ENCODE measurements around the gene CACNA1F.

CACNA1F gene

DNA sequence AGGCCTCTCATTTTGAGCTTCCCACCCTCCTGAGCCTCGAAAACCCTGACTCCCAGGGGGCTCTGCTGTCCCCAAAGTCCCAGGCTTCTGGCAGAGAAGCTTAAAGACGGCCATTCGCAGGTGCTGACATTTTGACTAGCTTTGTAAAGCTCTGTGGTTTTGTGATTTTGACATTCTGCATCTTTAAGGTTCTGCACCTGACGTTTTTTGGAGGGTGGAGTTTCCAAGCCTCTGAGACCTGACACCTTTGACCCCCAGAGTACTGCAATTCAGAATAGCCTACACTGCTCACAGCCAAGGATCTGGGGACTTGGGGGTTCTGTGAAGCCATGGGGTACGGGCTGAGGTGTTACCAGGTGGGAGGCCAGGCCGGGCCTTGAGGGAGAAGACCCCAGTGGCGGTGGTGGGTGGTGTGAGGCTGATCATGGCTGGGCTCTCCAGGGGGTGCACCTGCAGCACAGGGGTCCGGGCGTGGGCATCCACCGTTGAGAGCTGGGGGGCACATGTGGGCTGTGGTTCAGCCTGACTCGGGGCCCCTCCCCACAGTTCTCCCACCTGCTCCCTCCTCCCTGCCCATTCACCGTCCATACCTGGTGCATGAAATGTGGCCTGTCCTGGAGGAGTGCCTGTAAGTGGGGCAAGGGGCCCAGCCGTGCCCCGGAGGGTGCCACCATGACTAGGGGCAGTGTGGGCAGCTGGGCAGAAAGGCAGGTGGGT is 24.1 kb upstream of the CACNA1F start:
- H3K27me3 ChIP-seq (replicated peaks; ENCODE audit: insufficient read depth, low read length): no peaks in the 10 kb centered on the region
- no peaks in the 10 kb centered on the region for H3K4me1 ChIP-seq (ENCODE audit: low read length)

DNA sequence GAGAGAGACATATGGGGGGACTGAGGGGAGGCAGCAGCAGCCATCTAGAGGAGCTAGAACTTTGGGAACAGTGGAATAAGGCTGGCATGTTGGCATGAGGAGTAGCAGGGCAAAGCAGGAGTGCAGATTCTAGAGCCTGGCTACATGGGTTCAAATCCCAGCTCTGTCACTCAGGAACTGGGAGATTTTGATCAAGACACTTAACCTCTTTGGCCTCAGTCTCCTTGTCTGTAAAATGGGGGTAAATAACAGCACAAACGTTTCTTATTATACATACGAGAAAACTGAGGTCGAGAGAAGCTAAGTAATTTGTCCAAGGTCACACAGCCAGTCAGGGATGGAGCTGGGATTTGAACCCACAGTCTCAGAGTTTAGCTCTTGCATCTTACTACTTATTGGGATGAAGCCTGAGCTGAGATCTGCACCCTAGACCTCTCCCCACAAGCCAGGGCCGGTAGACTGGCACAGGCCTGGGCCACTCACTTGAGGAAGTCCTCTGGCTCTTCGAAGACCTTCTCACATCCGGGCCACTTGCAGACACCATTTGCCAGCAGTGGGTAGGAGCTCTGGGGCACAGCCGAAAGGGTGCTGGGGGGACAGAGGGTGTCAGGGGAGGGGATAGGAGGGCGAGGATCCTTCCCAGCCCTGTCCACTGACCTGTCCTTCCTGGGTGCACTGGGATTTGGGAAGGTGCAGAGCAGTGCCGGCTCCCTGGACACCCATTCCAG is 23.3 kb upstream of the CACNA1F start:
- no peaks in the 10 kb centered on the region for H3K27me3 ChIP-seq (replicated peaks; ENCODE audit: insufficient read depth, low read length)
- no peaks in the 10 kb centered on the region for H3K79me2 ChIP-seq (ENCODE audit: low read length)
- H3K4me1 ChIP-seq (ENCODE audit: low read length): no peaks in the 10 kb centered on the region
- H2AFZ ChIP-seq (ENCODE audit: low read length): no peak overlapping the region
- no peak overlapping the region for H3K4me2 ChIP-seq (ENCODE audit: low read depth, low read length)
- H4K20me1 ChIP-seq (ENCODE audit: insufficient read depth, low read length): no peaks in the 10 kb centered on the region
- H3K9ac ChIP-seq (ENCODE audit: low read length): no peak overlapping the region
- no peaks in the 10 kb centered on the region for H3K36me3 ChIP-seq (replicated peaks; ENCODE audit: insufficient read depth, low read length)
- H3K4me3 ChIP-seq (ENCODE audit: low read length): no peak overlapping the region
- H3K9me3 ChIP-seq (replicated peaks; ENCODE audit: insufficient read depth, low read length): no peaks in the 10 kb centered on the region
- TF ChIP-seq EZH2phosphoT487 (IDR thresholded peaks at IDR 0.05; ENCODE audit: low read length) (no peak), EZH2 (optimal IDR thresholded peaks at IDR 0.05; ENCODE audit: low read depth, low read length) (no peak)
- TF ChIP-seq, protein P1, sequence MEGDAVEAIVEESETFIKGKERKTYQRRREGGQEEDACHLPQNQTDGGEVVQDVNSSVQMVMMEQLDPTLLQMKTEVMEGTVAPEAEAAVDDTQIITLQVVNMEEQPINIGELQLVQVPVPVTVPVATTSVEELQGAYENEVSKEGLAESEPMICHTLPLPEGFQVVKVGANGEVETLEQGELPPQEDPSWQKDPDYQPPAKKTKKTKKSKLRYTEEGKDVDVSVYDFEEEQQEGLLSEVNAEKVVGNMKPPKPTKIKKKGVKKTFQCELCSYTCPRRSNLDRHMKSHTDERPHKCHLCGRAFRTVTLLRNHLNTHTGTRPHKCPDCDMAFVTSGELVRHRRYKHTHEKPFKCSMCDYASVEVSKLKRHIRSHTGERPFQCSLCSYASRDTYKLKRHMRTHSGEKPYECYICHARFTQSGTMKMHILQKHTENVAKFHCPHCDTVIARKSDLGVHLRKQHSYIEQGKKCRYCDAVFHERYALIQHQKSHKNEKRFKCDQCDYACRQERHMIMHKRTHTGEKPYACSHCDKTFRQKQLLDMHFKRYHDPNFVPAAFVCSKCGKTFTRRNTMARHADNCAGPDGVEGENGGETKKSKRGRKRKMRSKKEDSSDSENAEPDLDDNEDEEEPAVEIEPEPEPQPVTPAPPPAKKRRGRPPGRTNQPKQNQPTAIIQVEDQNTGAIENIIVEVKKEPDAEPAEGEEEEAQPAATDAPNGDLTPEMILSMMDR (IDR thresholded peaks at IDR 0.05; ENCODE audit: low read length): no peak
- no peak overlapping the region for H3K27ac ChIP-seq (ENCODE audit: low read length)
- no peaks in the 10 kb centered on the region for H3F3A ChIP-seq (ENCODE audit: insufficient read depth, low read length)
- DNase-seq: no peak
- H3K9me2 ChIP-seq (replicated peaks; ENCODE audit: insufficient read depth, low read length): no peaks in the 10 kb centered on the region

More for the DNA sequence above, 24.1 kb upstream of the CACNA1F start:
- Histone ChIP-seq H3K9me2 (replicated peaks; ENCODE audit: insufficient read depth, low read length) (no peaks in the 10 kb centered on the region), H3K79me2 (ENCODE audit: low read length) (no peaks in the 10 kb centered on the region), H3K4me2 (ENCODE audit: low read depth, low read length) (no peak overlapping the region), H3K36me3 (replicated peaks; ENCODE audit: insufficient read depth, low read length) (no peaks in the 10 kb centered on the region), H4K20me1 (ENCODE audit: insufficient read depth, low read length) (no peaks in the 10 kb centered on the region), H3K27ac (ENCODE audit: low read length) (no peak overlapping the region), H3F3A (ENCODE audit: insufficient read depth, low read length) (no peaks in the 10 kb centered on the region), H3K4me3 (ENCODE audit: low read length) (no peak overlapping the region), H3K9ac (ENCODE audit: low read length) (no peak overlapping the region), H2AFZ (ENCODE audit: low read length) (no peak overlapping the region), H3K9me3 (replicated peaks; ENCODE audit: insufficient read depth, low read length) (no peaks in the 10 kb centered on the region)
- TF ChIP-seq EZH2 (optimal IDR thresholded peaks at IDR 0.05; ENCODE audit: low read depth, low read length): no peak
- TF ChIP-seq EZH2phosphoT487 (IDR thresholded peaks at IDR 0.05; ENCODE audit: low read length): no peak
- TF ChIP-seq, protein P1 (IDR thresholded peaks at IDR 0.05; ENCODE audit: low read length): no peak
- no peak for DNase-seq

DNA sequence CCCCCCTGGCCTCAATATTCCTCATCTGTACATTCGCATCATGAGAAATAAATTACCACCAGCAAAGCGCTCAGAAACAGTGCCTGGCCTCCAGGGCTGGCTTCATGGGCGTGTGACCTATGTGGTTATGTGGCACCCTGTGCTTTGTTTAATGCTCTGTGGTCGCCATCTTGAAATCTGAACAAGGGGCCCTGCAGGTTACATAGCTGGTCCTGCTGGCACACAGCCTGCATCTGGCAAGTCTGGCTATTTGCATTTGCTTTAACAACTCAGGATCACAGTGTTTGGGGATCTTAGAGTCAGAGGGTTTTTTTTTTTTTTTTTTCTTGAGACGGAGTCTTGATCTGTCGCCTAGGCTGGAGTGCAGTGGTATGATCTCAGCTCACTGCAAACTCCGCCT is 21.5 kb upstream of the CACNA1F start:
- H3K9me2 ChIP-seq (replicated peaks; ENCODE audit: insufficient read depth, low read length): no peaks in the 10 kb centered on the region
- no peaks in the 10 kb centered on the region for H3K36me3 ChIP-seq (replicated peaks; ENCODE audit: insufficient read depth, low read length)
- H4K20me1 ChIP-seq (ENCODE audit: insufficient read depth, low read length): no peaks in the 10 kb centered on the region
- no peaks in the 10 kb centered on the region for H3K9me3 ChIP-seq (replicated peaks; ENCODE audit: insufficient read depth, low read length)
- no peak overlapping the region for H2AFZ ChIP-seq (ENCODE audit: low read length)
- H3K9ac ChIP-seq (ENCODE audit: low read length): no peak overlapping the region
- H3K27ac ChIP-seq (ENCODE audit: low read length): no peak overlapping the region
- TF ChIP-seq, protein P1 (IDR thresholded peaks at IDR 0.05; ENCODE audit: low read length): no peak
- no peak overlapping the region for H3K4me3 ChIP-seq (ENCODE audit: low read length)
- no peaks in the 10 kb centered on the region for H3F3A ChIP-seq (ENCODE audit: insufficient read depth, low read length)
- no peak overlapping the region for H3K4me2 ChIP-seq (ENCODE audit: low read depth, low read length)
- no peaks in the 10 kb centered on the region for H3K79me2 ChIP-seq (ENCODE audit: low read length)
- H3K4me1 ChIP-seq (ENCODE audit: low read length): no peaks in the 10 kb centered on the region
- no peak for DNase-seq
- no peaks in the 10 kb centered on the region for H3K27me3 ChIP-seq (replicated peaks; ENCODE audit: insufficient read depth, low read length)

All from MM.1S (cell line).